CD1c-positive myeloid dendritic cell (primary cell): ENCODE data around the gene ATF6B.

Experiments used
- DNase-seq: peaks from one replicate; pipeline ENCODE4 v3.0.0-alpha.2; 2016; ENCODE audit errors: extremely low spot score

ATF6B gene

GRCh38 chr6:32127717-32128592 is at the start of gene ATF6B:
TSS of gene ATF6B (minus strand) at chr6:32128246. CDS start at chr6:32128207, 39 bp downstream.
- DNase-seq: peak; percentile 100

DNA sequence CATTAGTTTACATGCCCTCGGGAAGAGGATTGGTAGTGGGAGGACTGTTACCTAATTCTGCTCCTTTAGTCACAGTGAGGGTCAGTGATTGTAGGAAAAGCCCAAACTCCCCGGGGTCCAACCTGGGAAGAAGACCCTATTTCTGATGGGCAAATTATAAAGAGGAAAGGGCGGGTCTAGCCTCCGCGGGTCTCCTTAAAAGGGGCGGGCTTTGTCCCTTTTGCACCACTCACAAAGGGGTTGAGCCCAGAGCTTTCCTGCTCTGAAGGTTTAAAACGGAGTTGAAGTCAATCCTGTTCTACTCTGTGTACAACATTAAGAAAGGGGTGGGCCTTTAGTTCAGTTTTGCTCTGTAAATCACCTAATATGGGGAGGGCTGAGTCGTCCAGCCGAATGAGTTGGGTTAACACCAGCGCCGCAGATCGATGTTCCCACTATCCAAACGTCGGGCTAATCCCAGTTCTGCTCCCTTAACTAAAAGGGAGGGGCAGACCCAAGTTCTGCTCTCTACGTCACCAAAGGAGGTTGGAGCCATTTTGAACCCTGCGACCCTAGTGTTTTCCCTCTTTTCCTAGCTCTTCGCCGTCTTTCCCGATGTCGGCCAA is 49.2 kb upstream of the ATF6B start:
- DNase-seq: no peak

DNA sequence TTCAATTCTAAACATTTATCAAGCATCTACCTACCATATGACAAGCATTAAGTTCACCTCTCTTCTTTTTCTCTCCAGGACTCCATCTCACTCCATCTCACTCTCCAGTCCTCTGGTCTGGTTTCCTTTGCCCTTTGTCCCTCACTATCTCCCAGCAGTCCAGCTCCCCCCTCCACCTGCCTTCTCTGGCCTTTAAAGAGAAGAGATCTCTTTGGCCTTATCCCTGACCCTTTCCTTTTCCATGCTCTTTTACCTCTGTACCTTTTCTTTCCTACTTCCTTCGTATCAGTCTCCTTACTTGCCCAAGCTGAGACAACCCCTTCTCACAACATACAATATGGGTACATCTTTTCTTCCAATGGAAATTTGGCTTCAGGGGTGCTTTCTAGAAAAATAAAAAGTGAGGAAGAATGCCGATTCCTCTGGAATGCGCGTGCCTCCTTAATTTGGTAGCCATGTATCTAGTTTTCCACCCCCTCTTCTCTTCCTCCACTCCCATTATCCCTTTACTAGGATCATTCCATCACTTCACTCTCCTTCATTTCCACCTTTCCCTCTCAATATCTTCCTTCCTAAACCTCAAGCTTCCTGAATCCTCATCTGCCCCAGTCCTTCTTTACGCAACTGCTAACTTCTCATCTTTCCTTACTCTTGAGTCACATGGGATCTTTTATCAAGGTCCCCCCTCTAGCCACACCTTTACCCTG is 48.6 kb upstream of the ATF6B start:
- DNase-seq: no peak

GRCh38 chr6:32175711-32176475 is 47.8 kb upstream of the ATF6B start, which contains the start of gene AGPAT1:
TSS of gene AGPAT1 (minus strand) at chr6:32176084. CDS start at chr6:32171496, 4,588 bp downstream.
- DNase-seq: peak; percentile 95

DNA sequence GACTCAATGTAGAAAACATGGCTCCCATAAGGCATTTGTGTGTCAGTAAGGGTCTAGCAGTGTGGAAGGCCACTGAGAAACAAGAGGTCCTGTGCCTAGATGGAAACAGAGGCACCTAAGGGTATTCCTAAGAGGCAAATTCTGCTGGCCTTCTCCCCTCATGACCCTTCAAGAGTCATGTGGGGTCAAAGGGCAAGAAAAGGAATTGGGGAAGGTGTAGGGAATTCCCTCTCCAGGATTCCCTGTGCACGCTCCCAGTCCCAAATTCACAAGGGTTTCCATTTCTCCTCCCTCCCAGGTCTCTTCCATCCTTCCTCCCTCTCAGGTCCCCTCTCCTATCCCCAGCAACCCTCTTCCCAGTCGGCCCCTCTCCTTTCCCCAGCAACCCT is 47.3 kb upstream of the ATF6B start:
- no peak for DNase-seq

DNA sequence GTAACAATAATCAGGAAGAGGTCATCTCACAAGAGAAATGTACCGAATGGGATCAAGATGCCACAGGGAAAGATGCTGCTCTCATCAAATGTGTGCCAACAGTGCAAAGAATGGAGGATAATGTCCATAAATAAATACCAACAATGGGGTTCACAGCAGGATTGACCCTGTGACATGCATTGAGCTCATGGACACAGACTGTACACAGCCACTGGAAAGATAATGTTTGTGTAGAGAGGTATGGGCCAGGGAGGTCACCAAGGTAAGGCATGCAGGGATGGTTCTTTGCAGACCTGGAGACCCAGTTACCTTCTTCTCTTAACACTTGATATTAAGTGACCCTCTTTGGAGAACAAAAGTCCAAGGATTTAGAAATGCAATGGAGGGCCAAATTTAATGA is 46.4 kb upstream of the ATF6B start:
- DNase-seq: no peak

DNA sequence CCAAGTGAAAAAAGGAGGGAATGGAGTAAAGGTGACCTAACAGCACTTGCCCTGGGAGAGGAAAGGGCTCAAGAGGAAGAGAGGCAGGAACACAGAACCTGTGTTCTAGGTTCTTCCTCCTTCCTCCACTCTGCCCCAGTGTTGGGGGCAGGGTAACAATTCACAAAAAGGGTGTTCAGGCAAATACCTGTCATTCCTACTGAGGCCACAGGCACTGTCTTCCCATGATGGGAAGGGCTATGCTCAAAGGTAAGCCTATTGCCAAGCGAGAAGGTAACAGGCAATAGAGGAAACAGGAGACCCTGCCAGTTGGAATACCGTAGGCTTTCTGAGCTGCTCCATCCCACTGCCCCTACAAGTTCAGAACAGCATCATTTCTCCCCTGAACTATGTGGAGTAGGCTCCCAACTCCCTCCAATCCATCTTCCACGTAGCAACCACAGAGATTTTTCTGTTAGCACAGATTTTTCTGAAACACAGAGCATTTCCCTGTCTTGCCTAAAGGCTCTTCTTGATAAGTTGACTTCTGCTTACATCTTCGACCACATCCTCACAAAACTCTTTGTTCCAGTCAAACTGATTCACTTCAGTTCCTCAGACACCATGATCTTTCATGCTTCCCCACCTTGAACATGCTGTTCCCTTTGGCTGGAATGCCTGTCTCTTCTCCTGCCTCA is 45.1 kb upstream of the ATF6B start:
- DNase-seq: peak; percentile 37

- no peak for DNase-seq
Observed at GRCh38 chr6:32171234-32171633, 43.2 kb upstream of the ATF6B start.

DNA sequence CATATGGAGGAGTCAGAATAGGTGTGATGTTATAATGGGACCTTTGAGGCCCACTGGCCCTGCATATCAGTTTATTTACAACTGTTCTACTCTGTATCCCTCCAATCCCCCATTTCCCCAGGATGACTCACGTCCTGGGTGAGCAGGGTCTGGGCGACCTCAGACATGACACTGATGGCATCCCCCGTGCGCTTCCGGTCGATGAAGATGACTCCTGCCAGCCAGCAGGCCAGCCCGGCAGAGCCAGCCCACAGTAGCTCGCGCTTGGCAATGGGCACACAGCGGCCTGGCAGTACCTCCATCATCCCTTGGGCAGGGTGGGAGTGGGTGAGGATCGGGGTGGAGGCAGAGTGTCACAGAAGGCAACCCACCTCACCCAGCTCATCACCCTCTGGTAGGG is 42.2 kb upstream of the ATF6B start:
- DNase-seq: no peak

GRCh38 chr6:32168807-32169591 is 41.0 kb upstream of the ATF6B start:
- no peak for DNase-seq

GRCh38 chr6:32168350-32168749 is 40.3 kb upstream of the ATF6B start:
- no peak for DNase-seq

GRCh38 chr6:32167761-32168262 is 39.8 kb upstream of the ATF6B start:
- no peak for DNase-seq

DNA sequence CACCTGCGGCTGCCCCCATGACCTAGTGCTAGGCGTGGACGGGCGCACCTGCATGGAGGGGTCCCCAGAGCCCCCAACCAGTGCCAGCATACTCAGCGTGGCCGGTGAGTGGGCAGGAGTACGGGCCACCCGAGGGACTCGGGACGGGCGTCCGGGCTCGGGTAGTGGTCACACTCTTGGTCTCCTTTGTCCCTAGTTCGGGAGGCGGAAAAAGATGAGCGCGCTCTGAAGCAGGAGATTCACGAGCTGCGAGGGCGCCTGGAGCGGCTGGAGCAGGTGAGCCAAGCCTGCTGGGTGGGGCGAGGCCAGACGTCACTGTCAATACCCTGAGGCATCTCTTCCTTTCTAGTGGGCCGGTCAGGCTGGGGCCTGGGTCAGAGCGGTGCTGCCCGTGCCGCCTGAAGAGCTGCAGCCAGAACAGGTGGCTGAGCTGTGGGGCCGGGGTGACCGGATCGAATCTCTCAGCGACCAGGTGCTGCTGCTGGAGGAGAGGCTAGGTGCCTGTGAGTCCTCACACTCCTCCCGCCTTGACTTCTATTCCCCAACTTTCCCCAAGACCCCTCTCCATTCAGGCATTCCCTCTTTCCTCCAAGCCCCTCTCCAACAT is 39.2 kb upstream of the ATF6B start:
- DNase-seq: no peak

- no peak for DNase-seq
Observed at GRCh38 chr6:32166411-32167061, 38.5 kb upstream of the ATF6B start.

GRCh38 chr6:32164295-32164694 is 36.2 kb upstream of the ATF6B start, which contains the start of gene EGFL8:
TSS of gene EGFL8 (plus strand) at chr6:32164595. CDS start at chr6:32166166, 1,571 bp downstream.
- no peak for DNase-seq

DNA sequence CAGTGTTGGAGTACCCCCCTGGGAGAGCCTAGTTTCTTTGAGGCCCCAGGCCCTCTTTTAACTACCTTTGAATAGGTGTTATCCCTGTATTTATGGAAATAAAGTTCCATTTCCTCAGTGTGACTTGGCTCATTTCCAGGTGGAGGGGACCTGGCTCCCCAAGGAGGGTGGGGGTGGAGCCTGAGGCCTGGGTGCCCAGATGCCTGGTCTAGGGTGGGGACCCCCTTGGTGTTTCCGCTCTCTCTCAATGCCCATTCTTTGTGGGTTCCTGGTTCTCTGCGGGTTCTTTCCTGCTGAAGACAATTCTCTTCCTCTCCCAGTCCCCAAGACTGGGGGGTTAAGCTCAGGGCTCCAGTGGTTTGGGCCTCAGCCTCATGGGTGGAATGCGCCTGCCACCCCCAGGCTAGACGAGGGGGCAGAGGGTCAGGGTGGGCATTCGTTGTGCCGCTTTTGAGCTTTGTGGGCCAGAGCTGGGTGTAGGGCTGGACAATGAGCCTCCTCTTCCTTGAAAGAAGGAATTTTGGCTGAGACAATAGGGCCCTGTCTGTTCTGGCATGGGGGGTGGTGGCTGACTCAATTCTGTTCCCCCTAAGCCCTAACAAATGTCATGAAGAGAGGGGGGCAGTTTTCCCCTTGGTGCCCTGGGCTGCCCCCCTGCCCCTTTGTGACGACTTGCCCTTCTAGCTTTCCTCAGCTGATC is 35.7 kb upstream of the ATF6B start:
- DNase-seq: no peak

DNA sequence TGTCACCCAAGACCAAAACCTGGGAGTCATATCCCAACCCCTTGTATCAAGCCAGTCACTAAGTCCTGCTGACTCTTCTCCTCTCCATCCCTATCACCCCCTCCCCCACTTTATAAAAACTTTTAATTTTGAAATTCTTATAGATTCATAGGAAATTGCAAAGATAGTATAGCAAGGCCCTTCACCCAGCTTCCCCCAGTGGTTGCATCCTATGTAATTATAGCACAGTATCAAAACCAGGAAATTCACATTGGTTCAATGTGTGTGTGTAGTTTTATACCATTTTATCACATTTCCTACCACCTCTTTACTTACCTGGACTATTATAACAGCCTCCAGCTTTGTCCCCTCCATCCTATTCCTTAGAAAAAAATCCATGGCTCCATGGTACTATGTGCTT is 30.0 kb upstream of the ATF6B start:
- no peak for DNase-seq

GRCh38 chr6:32156891-32157290 is 28.8 kb upstream of the ATF6B start:
- no peak for DNase-seq
